MCF 10A (cell line): ENCODE results near the gene ZNF530. TPM values are rescaled to one million over a fixed set of nuclear protein-coding genes. Genes with fewer than 3 reads are reported as not detected.

Experiments
- BruUV-seq: library from RNA; stranded (reverse); fragments of 400-500 nt; replicated peaks from 2 replicates; lab custom pipeline; 2021; lab: Mats Ljungman, UMichigan
- CTCF ChIA-PET: fragments of 300-600 bp; sonication (Branson Sonifier 250); formaldehyde crosslinking; extraction: SDS; loops from one replicate; lab custom pipeline; 2021; ENCODE audit warnings: antibody characterized with exemption, inconsistent platforms; lab: Yijun Ruan, JAX
- POLR2A ChIA-PET: fragments of 300-600, 350-650 bp; sonication (Branson Sonifier 250); formaldehyde crosslinking; extraction: SDS; loops from one replicate; lab custom pipeline; 2020; ENCODE audit warnings: antibody characterized with exemption, inconsistent platforms; lab: Yijun Ruan, JAX
- DNase-seq: peaks from one replicate; pipeline ENCODE4 v3.0.0-alpha.2; 2018; ENCODE audit not compliant: unreplicated experiment
- H3K27ac Mint-ChIP-seq: one replicate; pipeline ENCODE4 v1.8.0; 2022; ENCODE audit warnings: mild to moderate bottlenecking, low read depth, mixed read lengths; ENCODE audit not compliant: unreplicated experiment
- H3K27me3 Mint-ChIP-seq: one replicate; pipeline ENCODE4 v1.8.0; 2022; ENCODE audit warnings: mixed read lengths; ENCODE audit not compliant: insufficient read depth, unreplicated experiment
- H3K36me3 Mint-ChIP-seq: one replicate; pipeline ENCODE4 v1.8.0; 2022; ENCODE audit warnings: mild to moderate bottlenecking, moderate library complexity, mixed read lengths; ENCODE audit not compliant: insufficient read depth, unreplicated experiment
- H3K4me1 Mint-ChIP-seq: one replicate; pipeline ENCODE4 v1.8.0; 2022; ENCODE audit warnings: mixed read lengths; ENCODE audit not compliant: insufficient read depth, unreplicated experiment
- H3K4me3 Mint-ChIP-seq: one replicate; pipeline ENCODE4 v1.8.0; 2022; ENCODE audit warnings: mild to moderate bottlenecking, moderate library complexity, mixed read lengths; ENCODE audit not compliant: unreplicated experiment
- H3K9me3 Mint-ChIP-seq: one replicate; pipeline ENCODE4 v1.8.0; 2022; ENCODE audit warnings: mixed read lengths; ENCODE audit not compliant: unreplicated experiment
- intact Hi-C: fragments of 100-400 bp; cut with micrococcal nuclease; formaldehyde crosslinking; loops from 2 replicates; pipeline ENCODE4 v1.14.1; 2022
- total RNA-seq: library from RNA; stranded (reverse); gene quantifications from 2 replicates; pipeline ENCODE4 v1.2.3, GENCODE V29; 2022
- TF ChIP-seq, protein P1 (sequence below): fragments of 200-600 bp; IDR thresholded peaks from one replicate; pipeline ENCODE4 v1.8.0; 2022; ENCODE audit warnings: antibody characterized with exemption, mild to moderate bottlenecking; ENCODE audit not compliant: unreplicated experiment

Gene ZNF530
- total RNA-seq, 1 experiment from 2014 or later: 2.4 TPM

DNA sequence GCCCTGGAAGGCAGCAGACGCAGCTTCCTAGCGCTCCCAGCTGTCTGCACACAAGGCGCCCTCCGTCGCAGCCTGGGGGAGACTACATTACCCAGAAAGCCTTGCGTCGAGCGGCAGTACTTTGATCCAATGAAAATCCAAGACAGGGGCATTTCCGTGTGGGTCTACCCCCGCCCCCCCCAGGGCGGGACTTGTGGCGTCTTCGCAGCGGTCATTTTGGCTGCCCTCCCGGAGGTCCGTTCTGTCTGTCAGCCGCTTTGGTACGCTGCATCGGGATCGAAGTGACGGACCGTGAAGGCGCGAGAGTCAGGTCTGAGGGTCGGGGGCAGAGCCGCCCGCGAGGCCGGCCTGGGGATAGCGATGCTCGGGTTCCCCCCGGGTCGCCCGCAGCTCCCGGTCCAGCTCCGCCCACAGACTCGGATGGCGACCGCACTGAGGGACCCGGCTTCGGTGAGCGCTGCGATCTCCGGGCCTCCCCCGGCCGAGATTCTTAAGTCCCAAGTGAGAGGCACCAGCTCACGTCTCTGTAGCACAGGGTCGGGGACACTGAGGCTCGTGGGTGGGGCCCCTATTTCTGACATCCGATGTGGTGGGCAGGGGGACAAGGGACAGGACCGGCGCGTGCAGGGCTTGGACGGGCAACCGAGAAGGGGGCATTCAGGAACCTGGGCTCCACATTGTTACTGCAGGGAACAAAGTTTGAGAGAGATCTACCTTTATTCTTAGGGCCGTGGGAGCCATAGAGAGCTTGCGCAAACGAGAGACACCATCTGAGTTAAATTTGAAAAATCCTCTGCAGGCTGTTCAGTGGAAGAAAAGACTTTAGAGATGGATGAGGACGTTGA, 33.5 kb downstream of the ZNF530 start, which contains the start of gene ZNF211:
Gene ZNF211, plus strand, starts transcription at position 182 of the 845 bp plus-strand sequence. Its CDS starts 179 bp downstream, at position 361.
- ChIA-PET POLR2A (interaction anchor here (0.6 to 2.2 kb wide), 16 partner anchors 9 to 270 kb away, joined by 3 to 16 read pairs (median 4); partner anchors contain the start of genes ZNF134, ZNF551, ZNF552 and ZNF586), CTCF (interaction anchor here (0.7 to 1.1 kb wide), 3 partner anchors 21 to 596 kb away, joined by 3 read pairs; partner anchors contain the start of gene ZNF544)
- peaks cover 16% of the 10 kb centered on the region for H3K4me1 Mint-ChIP-seq
- peaks cover 31% of the 10 kb centered on the region for H3K36me3 Mint-ChIP-seq
- DNase-seq: peak; percentile 96
- peaks cover 21% of the 10 kb centered on the region for H3K9me3 Mint-ChIP-seq
- H3K27me3 Mint-ChIP-seq: no peaks in the 10 kb centered on the region
- H3K27ac Mint-ChIP-seq: peak within 1 kb of the TSS; percentile 94
- TF ChIP-seq, protein P1, sequence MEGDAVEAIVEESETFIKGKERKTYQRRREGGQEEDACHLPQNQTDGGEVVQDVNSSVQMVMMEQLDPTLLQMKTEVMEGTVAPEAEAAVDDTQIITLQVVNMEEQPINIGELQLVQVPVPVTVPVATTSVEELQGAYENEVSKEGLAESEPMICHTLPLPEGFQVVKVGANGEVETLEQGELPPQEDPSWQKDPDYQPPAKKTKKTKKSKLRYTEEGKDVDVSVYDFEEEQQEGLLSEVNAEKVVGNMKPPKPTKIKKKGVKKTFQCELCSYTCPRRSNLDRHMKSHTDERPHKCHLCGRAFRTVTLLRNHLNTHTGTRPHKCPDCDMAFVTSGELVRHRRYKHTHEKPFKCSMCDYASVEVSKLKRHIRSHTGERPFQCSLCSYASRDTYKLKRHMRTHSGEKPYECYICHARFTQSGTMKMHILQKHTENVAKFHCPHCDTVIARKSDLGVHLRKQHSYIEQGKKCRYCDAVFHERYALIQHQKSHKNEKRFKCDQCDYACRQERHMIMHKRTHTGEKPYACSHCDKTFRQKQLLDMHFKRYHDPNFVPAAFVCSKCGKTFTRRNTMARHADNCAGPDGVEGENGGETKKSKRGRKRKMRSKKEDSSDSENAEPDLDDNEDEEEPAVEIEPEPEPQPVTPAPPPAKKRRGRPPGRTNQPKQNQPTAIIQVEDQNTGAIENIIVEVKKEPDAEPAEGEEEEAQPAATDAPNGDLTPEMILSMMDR: no peak
- H3K4me3 Mint-ChIP-seq: peak within 1 kb of the TSS; percentile 96
- no TSS peak for BruUV-seq
- intact Hi-C loops: no loop called here

DNA sequence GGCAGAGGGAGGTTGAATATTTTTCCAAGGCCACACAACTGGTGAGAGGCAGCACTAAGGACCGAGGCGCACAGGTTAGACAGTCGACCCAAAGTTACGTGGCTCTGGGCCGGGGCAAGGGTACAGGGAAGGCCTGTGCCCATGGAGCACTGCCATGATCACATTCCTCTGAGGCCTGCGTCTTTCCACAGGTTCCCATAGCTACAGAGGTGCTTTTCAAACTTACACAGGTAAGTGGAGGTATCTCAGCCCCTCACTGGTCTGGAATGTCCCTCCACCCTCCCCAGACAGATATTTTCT, 34.1 kb downstream of the ZNF530 start:
- Mint-ChIP-seq H3K36me3 (peaks cover 34% of the 10 kb centered on the region), H3K27me3 (no peaks in the 10 kb centered on the region), H3K9me3 (peaks cover 21% of the 10 kb centered on the region), H3K4me1 (peaks cover 16% of the 10 kb centered on the region), H3K27ac (peak overlapping the region; percentile 94), H3K4me3 (peak overlapping the region; percentile 96)
- BruUV-seq: TSS peak; percentile 22
- POLR2A ChIA-PET: interaction anchor here (0.6 to 2.2 kb wide), 7 partner anchors 9 to 136 kb away, joined by 3 to 16 read pairs (median 4); partner anchors contain the start of genes ZNF134, ZNF551 and ZNF586
- intact Hi-C loops: no loop called here
- TF ChIP-seq, protein P1: no peak
- no peak for DNase-seq
- CTCF ChIA-PET: interaction anchor here (1.1 kb wide), 1 partner anchor 595 kb away, joined by 3 read pairs; the partner anchor contains the start of gene ZNF544

DNA sequence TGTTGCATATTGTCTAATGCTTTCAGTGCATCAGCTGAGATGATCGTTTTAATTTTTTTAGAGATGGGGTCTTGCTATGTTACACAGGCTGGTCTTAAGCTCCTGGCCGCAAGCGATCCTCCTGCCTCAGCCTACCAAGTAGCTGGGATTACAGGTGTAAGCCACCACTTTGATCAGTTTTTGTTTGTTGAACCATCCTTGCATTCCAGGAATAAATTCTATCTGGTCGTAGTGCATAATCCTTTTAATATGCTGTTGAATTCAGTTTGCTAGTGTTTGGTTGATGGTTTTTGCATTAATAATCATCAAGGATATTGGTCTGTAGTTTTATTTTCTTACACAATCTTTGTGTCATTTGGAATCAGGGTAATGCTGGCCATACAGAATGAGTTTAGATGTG, 37.7 kb downstream of the ZNF530 start:
- peaks cover 31% of the 10 kb centered on the region for H3K9me3 Mint-ChIP-seq
- no peak for DNase-seq
- CTCF ChIA-PET: interaction anchor here (0.6 kb wide), 1 partner anchor 53 kb away, joined by 6 read pairs; no protein-coding TSS in a partner anchor
- TF ChIP-seq, protein P1: no peak
- no TSS peak for BruUV-seq
- H3K36me3 Mint-ChIP-seq: peaks cover 69% of the 10 kb centered on the region
- H3K4me3 Mint-ChIP-seq: no peak overlapping the region
- intact Hi-C loops: no loop called here
- H3K27me3 Mint-ChIP-seq: no peaks in the 10 kb centered on the region
- POLR2A ChIA-PET: interaction anchor here (0.7 to 1.0 kb wide), 2 partner anchors 44 to 182 kb away, joined by 3 to 4 read pairs; partner anchors contain the start of gene ZNF551
- H3K27ac Mint-ChIP-seq: no peak overlapping the region
- peaks cover 16% of the 10 kb centered on the region for H3K4me1 Mint-ChIP-seq

DNA sequence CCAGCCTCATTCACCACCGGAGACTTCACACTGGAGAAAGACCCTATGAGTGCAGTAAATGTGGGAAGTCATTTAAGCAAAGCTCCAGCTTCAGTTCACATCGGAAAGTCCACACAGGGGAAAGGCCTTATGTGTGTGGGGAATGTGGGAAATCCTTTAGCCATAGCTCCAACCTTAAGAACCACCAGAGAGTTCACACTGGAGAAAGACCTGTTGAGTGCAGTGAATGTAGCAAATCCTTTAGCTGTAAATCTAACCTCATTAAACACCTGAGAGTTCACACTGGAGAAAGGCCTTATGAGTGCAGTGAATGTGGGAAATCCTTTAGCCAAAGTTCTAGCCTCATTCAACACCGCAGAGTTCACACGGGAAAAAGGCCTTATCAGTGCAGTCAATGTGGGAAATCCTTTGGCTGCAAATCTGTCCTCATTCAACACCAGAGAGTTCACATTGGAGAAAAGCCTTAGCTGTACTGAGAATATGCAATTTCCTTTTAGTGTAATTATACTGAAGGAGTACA, 42.1 kb downstream of the ZNF530 start:
- BruUV-seq: no TSS peak
- POLR2A ChIA-PET: interaction anchor here (3.0 kb wide), 1 partner anchor 8 kb away, joined by 13 read pairs; the partner anchor contains the start of gene ZNF211
- no peaks in the 10 kb centered on the region for H3K27me3 Mint-ChIP-seq
- no peaks in the 10 kb centered on the region for H3K4me1 Mint-ChIP-seq
- TF ChIP-seq, protein P1: no peak
- intact Hi-C loops: no loop called here
- no peak overlapping the region for H3K4me3 Mint-ChIP-seq
- peaks cover 36% of the 10 kb centered on the region for H3K9me3 Mint-ChIP-seq
- CTCF ChIA-PET: no interaction called here
- no peak for DNase-seq
- H3K36me3 Mint-ChIP-seq: peaks cover 49% of the 10 kb centered on the region
- H3K27ac Mint-ChIP-seq: no peak overlapping the region
